Kidney glomerular epithelial cell (primary cell): ENCODE results near the gene ELN.
"Not testable (repeated sequence)": the region's sequence is repeated elsewhere in the genome, so short reads cannot be mapped to it uniquely, and the experiment has no call there.

Experiments
- DNase-seq: peaks from one replicate; lab custom pipeline; 2025; lab: John Stamatoyannopoulos, UW

Gene ELN

GRCh38 chr7:74042746-74043522 is 15.0 kb downstream of the ELN start:
- DNase-seq: no peak

GRCh38 chr7:74043523-74043951 is 15.6 kb downstream of the ELN start:
- no peak for DNase-seq

DNA sequence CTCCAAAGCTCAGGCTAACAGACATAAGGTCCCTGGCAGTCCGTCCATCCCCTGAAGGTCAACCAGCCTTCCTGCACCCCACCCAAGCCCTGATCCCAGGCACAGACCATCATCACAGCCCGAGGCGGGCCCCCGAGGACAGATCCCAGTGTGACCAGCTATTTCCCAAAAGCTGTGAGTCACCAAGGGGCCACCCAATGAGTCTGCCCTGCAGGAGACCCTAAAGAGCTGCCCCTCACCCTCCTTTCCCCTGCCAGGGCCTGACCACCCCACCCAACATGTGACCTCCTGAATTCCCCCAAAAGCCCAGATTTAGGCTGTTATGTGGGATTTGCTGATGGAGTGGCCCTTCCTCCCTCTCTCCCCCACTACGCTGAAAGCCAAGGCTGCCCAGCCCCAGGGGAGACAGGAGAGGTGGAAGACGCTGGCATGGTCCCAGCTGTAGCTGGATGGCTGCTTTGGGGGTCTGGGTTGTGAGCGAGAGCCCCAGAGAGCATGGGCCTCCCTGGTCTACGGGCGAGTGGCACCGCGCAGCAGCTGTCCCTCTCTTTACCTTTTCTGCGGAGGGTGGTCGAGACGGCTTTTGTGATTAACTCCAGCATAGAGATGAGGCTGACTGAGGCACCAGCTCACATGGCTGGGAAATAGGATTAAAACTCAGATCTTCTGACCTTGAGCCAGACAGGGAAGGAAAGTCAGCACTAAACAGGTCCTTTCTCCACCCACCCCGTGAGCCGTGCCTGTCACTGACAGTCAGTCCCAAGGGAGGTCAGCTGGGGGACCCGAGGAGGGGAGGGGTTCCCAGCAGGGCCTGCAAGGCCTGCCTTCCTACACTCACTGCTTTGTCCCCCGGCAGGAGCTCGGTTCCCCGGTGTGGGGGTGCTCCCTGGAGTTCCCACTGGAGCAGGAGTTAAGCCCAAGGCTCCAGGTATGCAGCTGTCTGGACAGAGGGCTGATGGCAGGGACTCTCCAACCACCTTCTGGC is 16.7 kb downstream of the ELN start:
- no peak for DNase-seq

GRCh38 chr7:74046581-74046980 is 18.6 kb downstream of the ELN start:
- DNase-seq: not testable (repeated sequence)

GRCh38 chr7:74047804-74048380 is 19.9 kb downstream of the ELN start:
- DNase-seq: no peak

- DNase-seq: no peak
Measured at GRCh38 chr7:74048999-74049599, 21.1 kb downstream of the ELN start.

DNA sequence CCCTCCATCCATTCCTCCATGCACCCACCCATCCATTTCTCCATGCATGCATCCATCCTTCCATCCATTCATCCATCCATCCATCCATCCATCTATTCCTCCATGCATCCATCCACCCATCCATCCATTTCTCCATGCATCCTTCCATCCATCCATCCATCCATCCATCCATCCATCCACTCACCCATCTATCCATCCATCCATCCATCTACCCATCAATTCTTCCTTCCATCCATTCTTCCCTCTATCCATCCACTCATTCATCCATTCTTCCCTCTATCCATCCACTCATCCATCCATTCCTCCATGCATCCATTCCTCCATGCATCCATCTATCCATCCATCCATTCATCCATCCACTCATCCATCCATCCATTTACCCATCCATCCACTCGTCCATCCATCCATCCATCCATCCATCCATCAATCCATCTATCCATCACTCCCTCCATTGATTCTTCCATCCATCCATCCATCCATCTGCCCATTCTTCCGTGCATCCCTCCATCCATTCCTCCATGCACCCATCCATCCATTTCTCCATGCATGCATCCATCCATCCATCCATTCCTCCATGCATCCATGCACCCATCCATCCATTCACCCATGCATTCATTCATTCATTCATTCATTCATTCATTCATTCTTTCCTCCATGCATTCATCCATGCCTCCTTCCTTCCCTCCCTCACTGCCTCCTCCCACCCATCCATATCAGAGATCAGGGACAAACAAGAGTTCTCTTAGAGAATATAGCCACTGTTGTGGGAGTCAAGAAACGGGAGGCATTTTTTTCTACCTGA is 22.2 kb downstream of the ELN start:
- DNase-seq: no peak

DNA sequence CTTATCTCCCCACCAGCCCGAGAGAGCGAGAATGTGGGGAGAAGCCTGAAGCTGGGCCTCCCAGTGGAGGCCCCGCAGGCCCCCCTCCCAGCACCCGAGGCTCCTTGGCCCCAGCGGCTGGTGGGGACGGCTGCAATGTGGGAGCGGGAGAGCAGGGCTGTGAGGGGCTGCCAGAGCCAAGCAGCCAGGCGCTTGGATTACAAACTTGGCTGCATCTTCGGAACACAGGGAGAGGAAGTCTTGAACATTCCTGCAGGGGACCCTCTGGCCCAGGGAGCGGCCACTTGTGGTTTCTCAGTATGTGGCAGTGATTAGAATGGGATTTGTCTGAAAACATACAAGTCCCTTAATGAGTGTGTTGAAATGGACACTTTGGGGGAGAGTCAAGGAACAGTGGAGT is 23.2 kb downstream of the ELN start:
- DNase-seq: no peak

DNA sequence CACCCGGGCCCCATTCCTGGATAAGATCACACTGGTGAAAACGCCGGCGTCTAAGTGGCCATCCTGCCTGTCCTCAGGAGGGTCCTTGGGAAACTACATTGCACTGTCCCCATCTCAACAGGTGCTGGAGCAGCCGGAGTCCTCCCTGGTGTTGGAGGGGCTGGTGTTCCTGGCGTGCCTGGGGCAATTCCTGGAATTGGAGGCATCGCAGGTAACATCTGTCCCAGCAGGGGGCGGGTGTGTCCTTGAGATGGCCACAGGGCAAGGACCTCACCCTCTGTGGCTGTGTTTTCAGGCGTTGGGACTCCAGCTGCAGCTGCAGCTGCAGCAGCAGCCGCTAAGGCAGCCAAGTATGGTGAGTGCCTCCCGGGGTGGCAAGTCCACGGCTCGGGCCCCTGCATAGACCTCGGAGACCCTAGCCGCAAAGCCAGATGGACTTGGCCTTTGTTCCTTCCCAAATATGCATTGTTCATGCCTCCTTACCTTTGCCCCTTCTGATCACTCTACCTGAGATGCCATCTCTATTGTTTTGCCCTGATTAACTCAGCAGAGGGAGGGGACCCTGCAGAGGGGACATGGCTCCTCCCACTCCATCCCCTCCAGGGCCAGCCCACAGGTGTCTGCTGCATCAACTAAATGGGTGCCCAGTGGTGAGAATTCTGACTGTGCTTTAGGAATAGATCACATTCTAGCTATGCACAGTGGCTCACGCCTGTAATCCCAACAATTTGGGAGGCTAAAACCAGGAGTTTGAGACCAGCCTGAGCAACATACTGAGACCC is 23.8 kb downstream of the ELN start:
- DNase-seq: peak; percentile 5

DNA sequence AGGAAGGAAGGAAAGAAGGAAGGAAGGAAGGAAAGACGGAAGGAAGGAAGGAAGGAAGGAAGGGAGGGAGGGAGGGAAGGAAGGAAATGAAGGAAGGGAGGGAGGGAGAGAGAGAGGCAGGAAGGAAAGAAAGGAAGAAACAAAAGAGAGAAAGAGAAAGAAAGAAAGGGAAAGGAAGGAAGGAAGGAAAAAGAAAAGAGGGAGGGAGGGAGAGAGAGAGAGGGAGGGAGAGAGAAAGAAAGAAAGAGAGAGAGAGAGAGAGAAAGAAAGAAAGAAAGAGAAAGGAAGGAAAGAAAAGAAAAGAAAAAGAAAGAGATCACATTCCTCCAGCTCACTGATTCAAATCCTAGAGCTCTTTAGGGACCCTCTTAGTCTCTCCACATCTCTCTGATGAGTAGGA is 24.7 kb downstream of the ELN start:
- DNase-seq: no peak

- DNase-seq: no peak
Measured at GRCh38 chr7:74053589-74054186, 25.7 kb downstream of the ELN start.

GRCh38 chr7:74056096-74056915 is 28.3 kb downstream of the ELN start:
- DNase-seq: no peak

GRCh38 chr7:74057216-74057925 is 29.4 kb downstream of the ELN start:
- no peak for DNase-seq

GRCh38 chr7:74057987-74058386 is 30.0 kb downstream of the ELN start:
- DNase-seq: no peak

DNA sequence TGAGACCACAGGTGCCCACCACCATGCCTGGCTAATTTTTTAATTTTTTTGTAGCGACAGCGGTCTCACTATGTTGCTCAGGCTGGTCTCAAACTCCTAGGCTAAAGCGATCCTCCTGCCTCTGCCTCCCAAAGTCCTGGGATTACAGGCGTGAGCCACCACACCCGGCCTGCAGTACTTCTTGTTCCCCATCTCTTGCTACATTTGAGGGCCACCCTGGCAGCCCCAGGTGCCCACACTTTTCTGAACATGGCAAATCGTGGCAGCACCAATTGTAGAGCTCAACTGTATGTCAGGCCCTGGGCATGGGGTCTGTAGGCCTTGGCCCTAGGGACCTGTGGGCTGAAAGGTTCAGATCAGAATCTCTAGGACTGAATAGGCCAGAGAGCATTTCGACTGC is 30.5 kb downstream of the ELN start:
- no peak for DNase-seq

DNA sequence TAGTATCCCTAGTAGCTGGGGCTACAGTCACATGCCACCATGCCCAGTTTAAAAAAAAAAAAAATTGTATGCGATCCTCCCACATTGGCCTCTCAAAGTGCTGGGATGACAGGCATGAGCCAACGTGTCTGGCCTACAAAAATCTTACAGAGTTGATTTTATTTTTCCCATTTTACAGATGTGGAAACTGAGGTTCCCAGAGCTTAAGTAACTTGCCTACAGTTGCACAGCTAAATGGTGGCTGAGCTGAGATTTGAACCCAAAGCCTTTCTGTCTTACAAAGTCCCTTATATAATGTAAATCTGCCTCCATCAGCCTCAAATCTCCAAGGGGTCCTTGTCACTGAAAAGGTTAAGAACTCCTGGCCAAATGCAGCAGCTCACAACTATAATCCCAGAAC is 31.1 kb downstream of the ELN start:
- DNase-seq: no peak

DNA sequence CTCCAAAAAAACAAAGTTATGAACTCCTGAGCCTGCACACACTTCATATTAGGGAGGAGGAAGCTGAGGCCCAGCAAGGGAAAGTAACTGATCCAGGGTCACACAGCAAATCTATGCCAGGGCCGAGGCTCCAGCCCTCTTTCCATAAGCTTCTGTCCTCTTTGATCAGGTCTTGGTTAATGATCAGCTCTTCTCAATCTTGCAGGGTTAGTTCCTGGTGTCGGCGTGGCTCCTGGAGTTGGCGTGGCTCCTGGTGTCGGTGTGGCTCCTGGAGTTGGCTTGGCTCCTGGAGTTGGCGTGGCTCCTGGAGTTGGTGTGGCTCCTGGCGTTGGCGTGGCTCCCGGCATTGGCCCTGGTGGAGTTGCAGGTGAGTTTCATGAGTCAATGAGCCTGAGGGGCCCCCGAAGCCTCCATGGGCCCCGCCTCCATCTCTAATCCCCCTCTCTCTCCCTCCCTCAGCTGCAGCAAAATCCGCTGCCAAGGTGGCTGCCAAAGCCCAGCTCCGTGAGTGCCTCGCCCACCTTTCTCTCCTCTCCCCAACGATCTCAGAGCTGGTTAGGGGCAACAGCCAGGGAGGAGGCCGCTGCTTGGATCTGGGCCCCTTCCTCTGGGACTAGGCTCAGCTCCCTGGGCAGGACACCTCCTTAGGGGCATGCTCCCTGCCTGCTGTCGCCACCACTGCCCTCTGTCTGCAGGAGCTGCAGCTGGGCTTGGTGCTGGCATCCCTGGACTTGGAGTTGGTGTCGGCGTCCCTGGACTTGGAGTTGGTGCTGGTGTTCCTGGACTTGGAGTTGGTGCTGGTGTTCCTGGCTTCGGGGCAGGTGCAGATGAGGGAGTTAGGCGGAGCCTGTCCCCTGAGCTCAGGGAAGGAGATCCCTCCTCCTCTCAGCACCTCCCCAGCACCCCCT is 32.0 kb downstream of the ELN start:
- no peak for DNase-seq
